Chondrocyte (in vitro differentiated cells): ENCODE data around the gene PLD4. TPM values are rescaled to one million over a fixed set of nuclear protein-coding genes. Genes with fewer than 3 reads are reported as not detected.

Source experiments
- DNase-seq: peaks from one replicate; pipeline ENCODE4 v3.0.0; 2021; ENCODE audit warnings: mixed read lengths, low spot score
- H3K27ac Mint-ChIP-seq: one replicate; pipeline ENCODE4 v1.8.0; 2021; ENCODE audit warnings: mild to moderate bottlenecking, moderate library complexity, mixed read lengths; ENCODE audit not compliant: unreplicated experiment
- H3K27me3 Mint-ChIP-seq: 2 replicates; pipeline ENCODE4 v1.8.0; 2021; ENCODE audit warnings: low read depth, mixed read lengths
- H3K36me3 Mint-ChIP-seq: 2 replicates; pipeline ENCODE4 v1.8.0; 2021; ENCODE audit warnings: low read depth, mixed read lengths
- H3K4me1 Mint-ChIP-seq: 2 replicates; pipeline ENCODE4 v1.8.0; 2021; ENCODE audit warnings: low read depth, mild to moderate bottlenecking, mixed read lengths
- H3K4me3 Mint-ChIP-seq: one replicate; pipeline ENCODE4 v1.8.0; 2021; ENCODE audit warnings: mild to moderate bottlenecking, moderate library complexity, mixed read lengths; ENCODE audit not compliant: unreplicated experiment
- H3K9me3 Mint-ChIP-seq: 2 replicates; pipeline ENCODE4 v1.8.0; 2021; ENCODE audit warnings: low read depth, mixed read lengths
- total RNA-seq: library from RNA; stranded (reverse); gene quantifications from 3 replicates; pipeline ENCODE4 v1.2.1, GENCODE V29; 2021
- TF ChIP-seq, protein P1 (sequence below): fragments of 200-600 bp; sonication (generic); IDR thresholded peaks from 2 replicates; pipeline ENCODE4 v1.5.0; 2021; ENCODE audit warnings: antibody characterized with exemption, mild to moderate bottlenecking, moderate library complexity

PLD4 gene
- total RNA-seq, 1 donor from 2014 or later: 0.10 TPM

- H3K36me3 Mint-ChIP-seq: peaks cover 9% of the 10 kb centered on the region
- no peak overlapping the region for H3K4me3 Mint-ChIP-seq
- TF ChIP-seq, protein P1, sequence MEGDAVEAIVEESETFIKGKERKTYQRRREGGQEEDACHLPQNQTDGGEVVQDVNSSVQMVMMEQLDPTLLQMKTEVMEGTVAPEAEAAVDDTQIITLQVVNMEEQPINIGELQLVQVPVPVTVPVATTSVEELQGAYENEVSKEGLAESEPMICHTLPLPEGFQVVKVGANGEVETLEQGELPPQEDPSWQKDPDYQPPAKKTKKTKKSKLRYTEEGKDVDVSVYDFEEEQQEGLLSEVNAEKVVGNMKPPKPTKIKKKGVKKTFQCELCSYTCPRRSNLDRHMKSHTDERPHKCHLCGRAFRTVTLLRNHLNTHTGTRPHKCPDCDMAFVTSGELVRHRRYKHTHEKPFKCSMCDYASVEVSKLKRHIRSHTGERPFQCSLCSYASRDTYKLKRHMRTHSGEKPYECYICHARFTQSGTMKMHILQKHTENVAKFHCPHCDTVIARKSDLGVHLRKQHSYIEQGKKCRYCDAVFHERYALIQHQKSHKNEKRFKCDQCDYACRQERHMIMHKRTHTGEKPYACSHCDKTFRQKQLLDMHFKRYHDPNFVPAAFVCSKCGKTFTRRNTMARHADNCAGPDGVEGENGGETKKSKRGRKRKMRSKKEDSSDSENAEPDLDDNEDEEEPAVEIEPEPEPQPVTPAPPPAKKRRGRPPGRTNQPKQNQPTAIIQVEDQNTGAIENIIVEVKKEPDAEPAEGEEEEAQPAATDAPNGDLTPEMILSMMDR: no peak
- DNase-seq: no peak
- no peaks in the 10 kb centered on the region for H3K9me3 Mint-ChIP-seq
- H3K27me3 Mint-ChIP-seq: no peaks in the 10 kb centered on the region
- no peak overlapping the region for H3K27ac Mint-ChIP-seq
- peaks cover 7% of the 10 kb centered on the region for H3K4me1 Mint-ChIP-seq
These were observed 47.4 kb upstream of the PLD4 start for GRCh38 chr14:104877066-104877805.

DNA sequence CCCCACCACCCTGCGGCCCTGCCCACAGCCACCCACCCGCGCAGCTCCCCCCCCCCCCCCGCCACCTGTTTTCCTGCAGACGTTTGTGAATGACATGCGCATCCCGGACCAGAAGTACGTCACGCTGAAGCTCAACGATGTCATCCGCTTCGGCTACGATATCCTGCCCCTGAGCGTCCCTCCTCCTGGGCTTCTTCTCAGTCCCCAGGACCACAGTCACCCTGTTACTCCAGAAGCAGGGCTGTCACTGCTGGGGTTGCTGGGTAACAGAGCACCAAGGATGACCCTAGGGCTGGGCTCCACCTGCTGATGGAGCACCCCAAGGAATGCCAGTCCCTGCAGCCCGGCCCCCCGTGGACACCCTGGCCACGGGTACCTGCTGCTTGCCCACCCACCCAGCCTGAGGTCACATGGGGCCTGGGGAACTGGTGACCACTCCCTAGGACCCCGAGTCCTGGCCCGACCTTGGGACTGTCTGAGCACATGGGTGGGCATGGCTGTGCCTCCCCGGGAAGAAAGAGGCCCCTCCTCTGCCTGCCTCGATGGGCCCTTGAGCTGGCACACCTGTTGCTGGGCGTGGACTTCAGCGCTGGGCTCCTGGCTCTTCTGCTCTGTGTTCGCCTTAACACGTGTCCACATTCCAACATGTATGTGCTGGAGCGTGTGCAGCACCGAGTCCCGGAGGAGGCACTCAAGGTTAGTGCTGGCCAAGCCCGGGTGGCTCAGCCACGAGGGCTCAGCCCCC, 46.7 kb upstream of the PLD4 start:
- H3K9me3 Mint-ChIP-seq: no peaks in the 10 kb centered on the region

DNA sequence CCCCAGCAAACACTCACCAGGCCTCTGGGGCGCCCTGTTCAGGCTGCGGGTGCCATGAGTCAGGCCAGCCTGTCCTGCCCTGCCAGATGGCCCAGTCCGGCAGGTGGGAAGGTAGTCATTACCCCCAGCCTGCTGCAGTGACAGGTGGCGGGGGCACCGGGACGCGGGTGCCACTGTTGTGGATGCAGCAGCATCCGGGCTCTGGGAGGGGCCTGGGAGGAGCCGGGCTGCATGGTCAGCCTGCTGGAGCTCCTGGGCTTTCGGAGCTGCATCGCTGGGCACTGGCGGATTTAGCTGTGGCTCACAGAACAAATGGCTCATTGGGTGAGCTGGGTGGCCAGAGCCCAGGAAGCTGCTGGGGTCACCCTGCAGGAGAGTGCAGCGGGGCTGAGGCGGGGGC, 46.1 kb upstream of the PLD4 start:
- TF ChIP-seq, protein P1: no peak
- no peaks in the 10 kb centered on the region for H3K4me1 Mint-ChIP-seq
- H3K27ac Mint-ChIP-seq: no peak overlapping the region
- H3K36me3 Mint-ChIP-seq: peaks cover 9% of the 10 kb centered on the region
- H3K9me3 Mint-ChIP-seq: no peaks in the 10 kb centered on the region
- no peak overlapping the region for H3K4me3 Mint-ChIP-seq
- H3K27me3 Mint-ChIP-seq: no peaks in the 10 kb centered on the region
- no peak for DNase-seq

More for the DNA sequence above, 46.7 kb upstream of the PLD4 start:
- Mint-ChIP-seq H3K27ac (no peak overlapping the region), H3K4me3 (no peak overlapping the region), H3K27me3 (no peaks in the 10 kb centered on the region), H3K36me3 (peaks cover 9% of the 10 kb centered on the region), H3K4me1 (no peaks in the 10 kb centered on the region)
- TF ChIP-seq, protein P1: no peak
- DNase-seq: no peak

DNA sequence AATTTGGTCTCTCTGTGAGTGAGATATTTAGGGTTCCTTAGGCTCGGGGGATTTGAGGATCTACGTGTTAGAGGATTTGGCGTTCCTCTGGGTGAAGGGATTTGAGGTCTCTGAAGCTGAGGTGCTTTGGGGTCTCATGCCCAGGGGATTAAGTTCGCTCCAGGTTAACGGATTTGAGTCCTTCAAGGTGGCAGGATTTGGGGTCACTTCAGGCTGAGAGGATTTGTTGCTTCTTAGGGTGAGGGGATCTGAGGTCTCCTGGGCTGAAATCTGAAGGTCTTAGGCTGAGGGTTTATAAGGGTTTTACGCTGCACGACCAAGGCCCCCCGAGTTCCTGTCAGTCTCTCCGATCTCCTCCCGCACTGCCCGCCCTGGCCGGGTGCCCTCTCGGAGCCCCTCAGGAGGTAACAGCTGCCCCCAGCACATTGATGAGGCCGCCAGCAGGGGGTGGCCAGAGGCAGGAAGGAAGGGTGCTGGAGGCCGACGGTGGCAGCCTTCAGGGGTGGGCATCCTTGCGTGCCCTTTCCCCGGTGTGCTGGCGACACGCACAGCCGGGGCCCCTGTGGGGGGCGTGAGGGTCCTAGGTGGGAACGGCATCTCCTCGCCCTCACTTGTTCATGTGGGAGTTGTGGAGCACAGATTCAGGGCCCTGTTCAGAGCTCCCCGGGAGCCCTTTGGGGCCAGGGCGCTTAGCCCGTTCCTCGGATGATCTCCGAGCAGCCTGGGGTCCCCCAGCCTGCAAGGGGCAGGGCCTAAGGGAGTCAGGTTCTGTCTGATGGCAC, 45.3 kb upstream of the PLD4 start:
- Mint-ChIP-seq H3K4me1 (no peaks in the 10 kb centered on the region), H3K4me3 (no peak overlapping the region), H3K36me3 (peaks cover 9% of the 10 kb centered on the region), H3K27ac (no peak overlapping the region), H3K9me3 (no peaks in the 10 kb centered on the region), H3K27me3 (no peaks in the 10 kb centered on the region)
- no peak for DNase-seq
- TF ChIP-seq, protein P1: no peak

- TF ChIP-seq, protein P1: no peak
- no peaks in the 10 kb centered on the region for H3K4me1 Mint-ChIP-seq
- no peaks in the 10 kb centered on the region for H3K9me3 Mint-ChIP-seq
- H3K36me3 Mint-ChIP-seq: peaks cover 9% of the 10 kb centered on the region
- H3K4me3 Mint-ChIP-seq: no peak overlapping the region
- H3K27me3 Mint-ChIP-seq: no peaks in the 10 kb centered on the region
- no peak for DNase-seq
- H3K27ac Mint-ChIP-seq: no peak overlapping the region
These were observed 44.6 kb upstream of the PLD4 start for GRCh38 chr14:104879983-104880565.
